Endometrial microvascular endothelial cells (primary cell): ENCODE data around the gene SMARCA1. TPM values are rescaled to one million over a fixed set of nuclear protein-coding genes. Genes with fewer than 3 reads are reported as not detected.
"Not testable (repeated sequence)": the region's sequence is repeated elsewhere in the genome, so short reads cannot be mapped to it uniquely, and the experiment has no call there.

ENCODE experiments used
- in situ Hi-C: cut with HindIII; loops from 2 replicates; pipeline ENCODE4 v1.10.0; 2017; ENCODE audit warnings: low sequenced_read_pairs, low pct_unique_long_range_greater_than_20kb; ENCODE audit errors: inconsistent ontology term
- total RNA-seq: library from RNA; depleted of rRNA; stranded (reverse); fragments of >200 nt; gene quantifications from one replicate; pipeline ENCODE4 v1.2.3, GENCODE V29; 2015; ENCODE audit errors: inconsistent ontology term

Gene SMARCA1, protein sequence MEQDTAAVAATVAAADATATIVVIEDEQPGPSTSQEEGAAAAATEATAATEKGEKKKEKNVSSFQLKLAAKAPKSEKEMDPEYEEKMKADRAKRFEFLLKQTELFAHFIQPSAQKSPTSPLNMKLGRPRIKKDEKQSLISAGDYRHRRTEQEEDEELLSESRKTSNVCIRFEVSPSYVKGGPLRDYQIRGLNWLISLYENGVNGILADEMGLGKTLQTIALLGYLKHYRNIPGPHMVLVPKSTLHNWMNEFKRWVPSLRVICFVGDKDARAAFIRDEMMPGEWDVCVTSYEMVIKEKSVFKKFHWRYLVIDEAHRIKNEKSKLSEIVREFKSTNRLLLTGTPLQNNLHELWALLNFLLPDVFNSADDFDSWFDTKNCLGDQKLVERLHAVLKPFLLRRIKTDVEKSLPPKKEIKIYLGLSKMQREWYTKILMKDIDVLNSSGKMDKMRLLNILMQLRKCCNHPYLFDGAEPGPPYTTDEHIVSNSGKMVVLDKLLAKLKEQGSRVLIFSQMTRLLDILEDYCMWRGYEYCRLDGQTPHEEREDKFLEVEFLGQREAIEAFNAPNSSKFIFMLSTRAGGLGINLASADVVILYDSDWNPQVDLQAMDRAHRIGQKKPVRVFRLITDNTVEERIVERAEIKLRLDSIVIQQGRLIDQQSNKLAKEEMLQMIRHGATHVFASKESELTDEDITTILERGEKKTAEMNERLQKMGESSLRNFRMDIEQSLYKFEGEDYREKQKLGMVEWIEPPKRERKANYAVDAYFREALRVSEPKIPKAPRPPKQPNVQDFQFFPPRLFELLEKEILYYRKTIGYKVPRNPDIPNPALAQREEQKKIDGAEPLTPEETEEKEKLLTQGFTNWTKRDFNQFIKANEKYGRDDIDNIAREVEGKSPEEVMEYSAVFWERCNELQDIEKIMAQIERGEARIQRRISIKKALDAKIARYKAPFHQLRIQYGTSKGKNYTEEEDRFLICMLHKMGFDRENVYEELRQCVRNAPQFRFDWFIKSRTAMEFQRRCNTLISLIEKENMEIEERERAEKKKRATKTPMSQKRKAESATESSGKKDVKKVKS
- total RNA-seq = 11.3 TPM

DNA sequence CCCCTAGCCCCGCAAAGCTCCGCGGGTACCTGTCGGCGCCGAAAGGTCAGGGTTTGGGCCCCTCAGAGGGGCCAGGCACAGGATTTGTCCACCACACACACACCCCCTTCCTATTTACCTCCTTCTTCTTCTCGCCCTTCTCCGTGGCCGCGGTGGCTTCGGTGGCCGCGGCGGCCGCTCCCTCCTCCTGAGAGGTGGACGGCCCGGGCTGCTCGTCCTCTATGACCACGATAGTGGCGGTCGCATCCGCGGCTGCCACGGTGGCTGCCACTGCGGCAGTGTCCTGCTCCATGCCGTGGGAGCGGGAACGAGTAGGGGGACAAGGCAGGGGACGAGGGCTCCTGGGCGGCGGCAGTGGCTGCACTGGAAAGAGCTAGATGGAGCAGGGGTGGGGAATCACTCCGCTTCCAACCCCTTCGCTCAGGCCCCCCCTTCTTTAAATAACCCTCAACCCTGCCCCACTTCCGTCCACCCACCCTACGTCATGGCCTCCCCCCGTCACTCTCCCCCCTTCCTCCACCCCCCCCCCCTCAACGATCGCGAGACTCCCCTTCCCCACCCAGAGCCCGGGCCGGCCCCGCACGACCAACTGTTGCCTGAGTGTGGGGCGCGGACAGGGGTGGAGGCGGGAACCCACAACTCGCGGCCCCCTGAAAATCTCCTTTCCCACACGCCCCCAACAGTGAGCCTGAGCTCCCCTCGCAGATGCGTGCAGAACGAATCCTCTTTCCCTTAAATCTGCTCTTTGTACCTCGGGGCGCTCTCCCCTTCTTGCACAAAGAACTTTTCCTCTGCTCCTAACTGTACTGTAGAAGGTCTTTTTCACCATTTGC is at the start of gene SMARCA1:
SMARCA1 (minus strand) TSS at position 412 of the 833 bp plus-strand sequence; CDS start at position 292, 120 bp downstream.
- in situ Hi-C loops = no loop called here

DNA sequence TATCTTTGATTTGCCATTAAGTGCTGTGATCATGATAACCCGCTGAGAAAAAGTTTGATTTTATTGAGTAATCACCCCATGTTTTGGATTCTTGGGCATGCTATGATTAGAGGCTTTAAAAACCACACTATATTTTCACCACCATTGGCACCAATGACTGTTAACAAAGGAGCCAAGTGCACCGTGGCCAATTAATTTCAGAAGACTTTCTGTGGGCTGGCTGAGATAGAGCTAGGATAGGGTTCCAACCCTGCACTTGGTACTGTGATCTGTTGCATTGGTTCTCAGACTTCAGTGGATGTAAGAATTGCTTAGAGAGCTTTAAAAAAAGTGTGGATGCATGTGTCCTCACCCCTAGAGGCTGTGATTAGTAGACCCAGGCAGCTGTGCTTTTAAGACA is 49.1 kb upstream of the SMARCA1 start:
- in situ Hi-C loops = no loop called here

DNA sequence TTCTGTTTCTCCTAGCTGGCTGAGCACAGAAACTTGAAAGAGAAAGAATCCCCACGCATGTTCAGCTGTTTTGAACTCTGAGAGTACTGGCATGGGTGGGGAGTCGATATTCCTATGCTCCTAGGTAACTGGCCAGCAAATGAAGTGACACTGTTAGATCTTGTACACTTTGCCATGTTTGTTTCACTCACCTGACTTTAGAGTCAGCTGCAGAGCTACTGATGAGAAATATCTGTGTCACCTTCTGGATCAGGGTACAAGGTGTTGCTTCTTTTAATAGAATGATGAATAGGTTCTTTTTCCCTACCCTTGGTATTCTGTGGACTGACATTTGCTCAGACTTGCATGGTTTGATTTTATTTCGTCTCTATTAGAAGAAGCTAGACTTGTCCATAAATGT is 45.1 kb upstream of the SMARCA1 start:
- in situ Hi-C loops = no loop called here

DNA sequence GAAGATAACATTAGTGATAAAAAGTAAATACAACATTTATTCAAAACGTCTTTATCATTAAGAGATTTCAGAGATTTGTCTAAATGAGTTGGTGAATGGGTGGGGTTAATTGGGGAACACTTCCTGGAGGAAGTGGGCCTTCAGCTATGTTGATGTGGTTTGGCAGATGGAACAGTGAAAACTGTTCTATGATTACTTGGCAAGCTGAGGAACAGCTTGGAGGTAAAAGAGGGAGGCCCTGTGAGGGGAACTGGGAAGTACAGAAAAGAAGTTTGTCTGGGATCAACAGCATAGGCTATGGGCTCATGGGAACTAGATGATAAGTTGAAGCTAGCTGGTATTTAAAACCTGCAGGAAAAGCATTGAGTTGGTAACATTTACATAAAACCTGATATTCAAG is 42.8 kb upstream of the SMARCA1 start:
- in situ Hi-C loops = no loop called here

DNA sequence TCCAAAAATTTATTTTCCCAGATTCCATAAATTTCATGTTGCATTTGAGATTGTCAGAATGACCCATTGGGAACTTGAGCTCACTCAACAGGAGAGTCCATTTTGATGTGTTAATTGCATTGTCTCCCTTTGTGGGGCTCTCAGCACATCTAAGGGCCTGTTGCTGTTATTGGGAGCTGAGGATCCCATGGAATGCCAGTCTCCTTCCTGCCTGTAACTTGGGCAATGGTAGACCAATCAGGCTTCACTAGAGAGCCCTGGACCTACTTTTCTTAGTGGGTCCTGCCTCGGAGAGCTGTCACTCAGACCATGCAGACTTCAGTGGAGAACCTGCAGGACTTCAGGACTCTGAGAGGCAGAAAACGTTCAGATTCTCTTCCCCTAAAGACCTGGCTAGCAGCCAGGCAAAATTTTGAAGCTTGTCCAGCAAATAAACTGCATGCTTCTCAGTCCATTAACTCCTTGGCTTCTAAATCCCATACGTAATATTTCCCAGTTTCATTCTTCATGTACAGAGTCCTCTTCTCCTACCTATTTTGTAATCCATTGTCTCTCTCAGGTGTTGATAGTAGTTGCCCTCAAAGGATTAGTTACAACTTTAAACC is 41.9 kb upstream of the SMARCA1 start:
- in situ Hi-C loops = no loop called here

DNA sequence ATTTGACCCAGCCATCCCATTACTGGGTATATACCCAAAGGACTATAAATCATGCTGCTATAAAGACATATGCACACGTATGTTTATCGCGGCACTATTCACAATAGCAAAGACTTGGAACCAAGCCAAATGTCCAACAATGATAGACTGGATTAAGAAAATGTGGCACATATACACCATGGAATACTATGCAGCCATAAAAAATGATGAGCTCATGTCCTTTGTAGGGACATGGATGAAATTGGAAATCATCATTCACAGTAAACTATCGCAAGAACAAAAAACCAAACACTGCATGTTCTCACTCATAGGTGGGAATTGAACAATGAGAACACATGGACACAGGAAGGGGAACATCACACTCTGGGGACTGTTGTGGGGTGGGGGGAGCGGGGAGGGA is 41.1 kb upstream of the SMARCA1 start:
- in situ Hi-C loops = not testable (repeated sequence)

DNA sequence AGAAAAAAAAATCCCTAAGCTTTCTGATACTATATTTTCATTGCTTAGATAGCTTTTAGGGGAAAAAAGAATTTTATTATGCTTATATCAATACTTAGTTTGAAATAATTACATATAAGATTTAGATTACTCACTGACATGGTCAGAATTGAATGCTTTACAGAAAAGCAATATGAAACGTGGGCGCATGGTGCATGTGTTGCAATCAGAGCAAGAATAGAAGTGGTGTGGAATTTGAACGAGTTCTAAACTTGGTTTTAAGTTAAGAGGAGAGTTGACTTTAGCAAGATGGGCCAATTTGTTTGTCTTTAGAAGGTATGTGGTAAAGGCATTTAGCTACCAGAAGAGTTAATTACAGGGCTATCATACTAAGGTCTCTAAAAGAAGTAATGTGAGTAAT is 38.2 kb upstream of the SMARCA1 start:
- in situ Hi-C loops = no loop called here

DNA sequence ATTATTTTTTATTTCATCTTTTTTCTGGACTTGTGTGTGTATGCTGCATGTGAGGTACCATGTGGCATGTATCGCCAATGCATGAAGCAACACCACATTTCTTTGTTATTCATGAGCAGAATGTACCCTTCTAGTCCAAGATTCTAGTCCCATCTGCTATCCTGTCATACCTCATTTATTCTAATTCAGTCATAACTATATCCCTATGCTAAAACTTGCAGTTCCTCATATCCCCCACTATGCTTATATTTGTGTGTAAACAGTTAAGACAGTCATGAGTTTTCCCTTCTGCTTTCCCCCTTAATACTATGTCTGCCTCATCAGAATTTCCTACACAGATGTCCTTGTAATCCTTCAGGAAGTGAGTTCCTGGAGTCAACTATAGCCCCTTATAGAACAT is 36.5 kb upstream of the SMARCA1 start:
- in situ Hi-C loops = no loop called here

DNA sequence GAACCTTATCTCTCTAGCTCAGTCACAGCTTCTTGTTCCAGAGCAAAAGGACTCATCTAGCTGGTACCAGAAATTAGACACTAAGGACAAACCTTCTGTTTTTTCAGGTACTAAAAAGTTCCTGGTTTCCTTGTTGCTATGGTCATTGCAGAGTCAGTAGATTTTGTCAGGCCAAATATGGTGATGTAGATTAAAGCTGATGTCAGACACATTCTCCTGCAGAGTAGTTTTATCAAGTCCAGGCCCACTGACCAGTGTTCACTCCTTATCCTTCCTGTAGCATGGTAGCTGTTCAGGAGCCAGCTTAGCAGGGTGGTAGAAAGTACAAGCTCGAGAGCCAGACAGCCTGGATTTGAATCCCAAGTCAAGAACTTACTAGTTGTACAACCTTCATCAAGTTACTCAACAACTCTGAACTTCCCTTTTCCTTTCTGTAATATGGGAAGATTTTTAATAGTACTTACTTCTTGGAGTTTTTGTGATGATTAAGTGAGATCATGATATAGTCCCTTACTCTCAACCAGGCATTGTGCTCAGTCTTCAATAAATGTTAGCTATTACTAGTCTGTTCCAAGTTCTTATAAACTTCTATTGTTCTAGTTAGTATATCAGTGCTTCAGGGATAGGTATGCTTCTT is 34.7 kb upstream of the SMARCA1 start:
- in situ Hi-C loops = no loop called here

DNA sequence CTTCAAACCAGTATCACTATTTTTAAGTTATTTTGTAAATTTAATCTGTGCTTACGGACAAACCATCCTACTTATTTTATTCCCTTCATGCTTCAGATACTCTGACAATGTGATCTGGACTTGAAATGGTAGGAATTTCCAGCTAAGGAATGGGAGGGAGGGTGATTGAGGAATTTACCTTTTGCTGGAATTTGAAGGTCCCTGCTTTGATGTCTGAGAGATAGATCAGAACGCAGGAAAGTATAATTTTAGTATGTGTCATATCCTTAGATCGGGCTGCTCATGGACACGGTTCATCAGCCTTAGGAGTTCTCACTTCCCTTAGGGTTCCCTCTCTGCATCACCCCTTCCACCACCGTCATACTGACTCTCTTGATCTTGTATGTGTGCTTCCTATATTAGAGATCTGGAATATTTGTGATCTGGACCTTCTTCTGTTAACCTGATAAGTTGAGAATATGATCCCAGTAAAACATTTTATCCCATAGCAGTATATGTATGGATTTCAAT is 33.6 kb upstream of the SMARCA1 start:
- in situ Hi-C loops = no loop called here

DNA sequence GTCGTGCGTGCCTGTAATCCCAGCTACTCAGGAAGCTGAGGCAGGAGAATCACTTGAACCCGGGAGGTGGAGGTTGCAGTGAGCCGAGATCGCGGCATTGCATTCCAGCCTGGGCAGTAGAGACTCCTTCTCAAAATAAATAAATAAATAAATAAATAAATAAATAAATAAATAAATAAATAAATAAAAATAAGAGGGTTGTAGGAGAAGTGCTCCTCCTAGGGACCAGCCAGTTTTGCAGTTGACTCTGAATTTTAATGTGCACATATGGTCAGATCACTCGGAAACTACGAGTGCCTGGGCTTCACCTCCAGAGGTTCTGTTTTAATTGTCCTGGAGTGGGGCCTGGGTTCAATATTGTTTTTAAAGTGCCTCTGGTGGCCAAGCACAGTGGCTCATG is 31.5 kb upstream of the SMARCA1 start:
- in situ Hi-C loops = not testable (repeated sequence)

DNA sequence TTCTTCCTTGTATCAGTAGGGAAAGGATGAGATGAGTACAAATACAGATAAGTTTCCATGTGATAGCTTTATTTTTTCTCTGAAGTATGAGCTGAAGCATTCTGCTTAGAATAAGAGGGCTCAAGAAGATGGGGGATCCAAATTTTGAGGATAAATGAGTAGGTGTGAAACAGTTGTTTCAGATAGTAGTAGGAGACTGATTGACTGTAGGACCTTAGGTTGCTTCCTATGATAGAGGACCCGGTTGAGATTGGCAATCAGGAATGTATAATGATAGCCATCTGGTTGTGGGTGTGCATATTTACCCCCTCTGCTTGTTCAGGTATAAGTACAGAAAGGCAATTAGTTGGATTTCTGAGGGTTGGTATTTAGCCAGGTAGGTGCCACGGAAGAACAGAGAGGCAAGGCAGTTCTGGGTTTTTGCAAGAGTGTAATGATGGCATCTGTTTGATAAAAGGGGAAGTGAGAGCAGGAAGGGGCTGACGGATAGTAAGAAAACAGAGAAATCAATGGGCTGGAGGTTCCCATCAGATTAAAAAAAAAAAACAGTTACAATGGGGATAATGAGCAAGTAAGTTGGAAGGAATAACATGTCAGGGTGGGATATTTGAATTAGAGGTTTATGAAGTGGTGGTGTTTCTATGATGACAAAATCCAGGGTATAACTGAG is 30.5 kb upstream of the SMARCA1 start:
- in situ Hi-C loops = no loop called here

DNA sequence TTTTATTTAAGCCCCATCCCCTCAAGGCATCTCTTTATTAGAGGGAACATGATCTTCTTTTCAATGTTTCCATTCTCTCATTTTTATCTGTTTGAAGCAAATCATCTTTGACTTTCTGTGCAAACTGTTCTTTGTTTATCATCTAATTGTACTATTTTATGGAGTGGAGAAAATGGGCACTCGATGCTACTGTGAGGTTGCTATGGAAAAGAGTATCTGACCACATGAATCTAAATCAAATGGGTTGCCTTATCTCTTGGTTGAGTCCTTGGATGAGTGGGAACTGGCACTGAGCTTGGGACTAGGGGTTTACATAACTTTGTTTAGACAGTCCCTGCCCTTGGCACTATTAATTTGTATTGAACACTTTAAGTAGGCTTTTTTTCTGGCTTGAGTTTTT is 25.8 kb upstream of the SMARCA1 start:
- in situ Hi-C loops = no loop called here

DNA sequence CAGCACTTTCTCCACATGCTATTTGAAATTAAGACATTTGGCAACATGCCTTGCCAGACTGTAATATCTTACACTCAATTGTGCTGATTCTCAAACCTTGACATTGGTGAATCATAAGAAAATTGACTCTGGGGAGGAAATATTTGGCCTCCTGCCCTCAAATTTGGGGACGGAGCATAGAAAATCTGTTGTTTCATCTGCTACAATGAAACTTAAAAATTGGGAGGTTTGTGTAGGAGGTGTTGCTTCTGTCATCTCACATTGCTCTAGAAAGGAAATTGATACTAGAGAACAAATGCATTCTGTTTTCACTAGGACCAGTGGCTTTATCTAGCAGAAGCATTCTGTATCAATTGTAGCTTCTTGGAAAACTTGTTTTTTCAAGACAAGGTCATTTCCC is 22.1 kb upstream of the SMARCA1 start:
- in situ Hi-C loops = no loop called here

DNA sequence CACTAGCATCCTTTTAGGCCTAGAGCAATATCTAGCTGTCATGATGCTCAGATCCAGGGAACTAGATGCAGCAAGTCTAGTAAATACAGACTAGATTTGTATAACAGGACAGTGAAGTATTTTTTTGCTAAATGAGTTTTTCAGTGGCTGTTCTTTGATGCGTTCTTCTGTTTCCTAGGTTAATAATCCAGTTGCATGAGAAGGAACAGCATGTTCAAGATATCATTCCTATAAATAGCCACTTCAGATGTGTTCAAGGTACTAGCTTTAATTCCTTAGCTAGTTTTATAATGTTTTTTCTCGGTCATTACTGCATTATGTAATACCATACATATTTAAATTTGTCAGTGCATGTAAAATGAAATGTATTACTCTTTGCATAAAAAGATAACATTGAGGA is 21.5 kb upstream of the SMARCA1 start:
- in situ Hi-C loops = no loop called here

DNA sequence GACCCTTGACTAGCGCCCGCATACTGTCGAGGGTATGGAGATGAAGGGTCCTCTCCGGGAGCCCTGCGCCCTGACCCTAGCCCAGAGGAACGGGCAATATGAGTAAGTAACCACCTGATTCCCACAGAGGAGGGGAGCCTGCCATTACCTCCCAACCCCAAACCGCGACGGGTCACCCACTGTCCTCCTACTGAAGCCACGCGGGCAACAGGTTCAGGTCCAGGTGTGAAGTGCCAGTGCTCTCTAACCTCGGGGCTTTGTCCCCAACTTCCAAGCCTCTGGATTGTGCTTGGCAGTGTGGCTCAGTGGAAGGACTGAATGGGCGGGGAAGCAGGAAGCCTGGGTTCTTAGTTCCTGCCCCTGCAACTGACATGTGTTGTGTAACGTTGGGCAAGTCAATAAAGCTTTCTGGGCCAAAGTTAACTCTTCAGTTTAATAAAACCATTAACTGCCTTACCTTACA is 17.5 kb upstream of the SMARCA1 start:
- in situ Hi-C loops = no loop called here

DNA sequence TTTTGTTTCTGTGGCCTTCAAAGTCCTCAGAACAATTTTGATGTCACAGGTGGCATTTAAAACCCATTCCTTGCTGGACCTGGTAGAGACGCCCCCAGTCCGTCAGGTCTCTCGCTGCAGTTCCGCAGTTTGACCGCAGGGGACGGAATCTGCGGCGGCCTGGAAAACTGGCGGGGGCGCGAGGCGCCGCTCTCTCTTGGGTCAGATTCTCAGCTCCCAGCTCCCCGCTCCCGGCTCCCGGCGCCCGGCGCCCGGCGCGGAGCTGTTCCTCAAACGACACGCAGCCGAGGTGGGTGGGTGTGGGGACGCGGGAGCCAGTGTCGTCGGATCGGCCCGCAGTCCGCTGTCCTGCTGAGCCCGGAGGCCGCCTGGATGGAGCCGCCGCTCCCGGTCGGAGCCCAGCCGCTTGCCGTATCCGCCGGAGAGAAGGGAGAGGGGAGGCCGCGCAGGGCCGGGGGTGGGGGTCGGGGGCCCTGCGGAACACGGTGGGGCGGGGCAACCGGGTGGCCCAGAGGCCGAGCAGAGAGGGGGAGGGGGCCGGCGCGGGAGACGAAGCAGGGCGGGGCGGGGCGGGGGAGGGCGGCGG is 16.9 kb upstream of the SMARCA1 start, which contains the start of gene OCRL:
OCRL (plus strand) TSS at position 192 of the 586 bp plus-strand sequence; CDS start at position 373, 181 bp downstream.
- in situ Hi-C loops = no loop called here
